AG09309 (cell line): Measurements from ENCODE around the gene NBR1.
"Not testable (repeated sequence)": the region's sequence is repeated elsewhere in the genome, so short reads cannot be mapped to it uniquely, and the experiment has no call there.

Experiments
- DNase-seq: peaks from one replicate; pipeline ENCODE4 v3.0.0-alpha.2; 2010; ENCODE audit warnings: low read depth
- H3K4me3 ChIP-seq: 2 replicates; pipeline ENCODE4 v1.5.1; 2011; ENCODE audit warnings: mild to moderate bottlenecking, low read depth, low read length, moderate library complexity; ENCODE audit not compliant: control insufficient read depth
- CTCF ChIP-seq: IDR thresholded peaks from 2 replicates; pipeline ENCODE4 v1.5.1; 2011; ENCODE audit warnings: mild to moderate bottlenecking, low read depth, low read length, inconsistent platforms; ENCODE audit not compliant: insufficient read depth, control insufficient read depth; ENCODE audit errors: missing control alignments

Gene NBR1

GRCh38 chr17:43142153-43142552 lies 28.9 kb upstream of the NBR1 start:
- DNase-seq: no peak
- no peak for TF ChIP-seq CTCF
- H3K4me3 ChIP-seq: no peak overlapping the region

- no peak overlapping the region for H3K4me3 ChIP-seq
- no peak for DNase-seq
- TF ChIP-seq CTCF: no peak
These were observed 27.8 kb upstream of the NBR1 start for GRCh38 chr17:43143201-43143600.

GRCh38 chr17:43146649-43147048 lies 24.4 kb upstream of the NBR1 start:
- H3K4me3 ChIP-seq: no peak overlapping the region
- DNase-seq: no peak
- no peak for TF ChIP-seq CTCF

GRCh38 chr17:43151880-43152456 lies 19.0 kb upstream of the NBR1 start:
- no peak for TF ChIP-seq CTCF
- DNase-seq: no peak
- H3K4me3 ChIP-seq: no peak overlapping the region

- not testable (repeated sequence) for H3K4me3 ChIP-seq, DNase-seq
These were observed 17.7 kb upstream of the NBR1 start for GRCh38 chr17:43153197-43153835.

GRCh38 chr17:43155666-43156065 lies 15.3 kb upstream of the NBR1 start:
- no peak overlapping the region for H3K4me3 ChIP-seq
- DNase-seq: no peak
- no peak for TF ChIP-seq CTCF

GRCh38 chr17:43159232-43159631 lies 11.8 kb upstream of the NBR1 start:
- DNase-seq, H3K4me3 ChIP-seq: not testable (repeated sequence)

- not testable (repeated sequence) for DNase-seq, H3K4me3 ChIP-seq
These were observed 11.1 kb upstream of the NBR1 start for GRCh38 chr17:43159957-43160356.

GRCh38 chr17:43165971-43166370 lies 5.0 kb upstream of the NBR1 start:
- not testable (repeated sequence) for H3K4me3 ChIP-seq, DNase-seq
